Measurements from ENCODE around the gene TNFRSF17.

TNFRSF17 gene

DNA sequence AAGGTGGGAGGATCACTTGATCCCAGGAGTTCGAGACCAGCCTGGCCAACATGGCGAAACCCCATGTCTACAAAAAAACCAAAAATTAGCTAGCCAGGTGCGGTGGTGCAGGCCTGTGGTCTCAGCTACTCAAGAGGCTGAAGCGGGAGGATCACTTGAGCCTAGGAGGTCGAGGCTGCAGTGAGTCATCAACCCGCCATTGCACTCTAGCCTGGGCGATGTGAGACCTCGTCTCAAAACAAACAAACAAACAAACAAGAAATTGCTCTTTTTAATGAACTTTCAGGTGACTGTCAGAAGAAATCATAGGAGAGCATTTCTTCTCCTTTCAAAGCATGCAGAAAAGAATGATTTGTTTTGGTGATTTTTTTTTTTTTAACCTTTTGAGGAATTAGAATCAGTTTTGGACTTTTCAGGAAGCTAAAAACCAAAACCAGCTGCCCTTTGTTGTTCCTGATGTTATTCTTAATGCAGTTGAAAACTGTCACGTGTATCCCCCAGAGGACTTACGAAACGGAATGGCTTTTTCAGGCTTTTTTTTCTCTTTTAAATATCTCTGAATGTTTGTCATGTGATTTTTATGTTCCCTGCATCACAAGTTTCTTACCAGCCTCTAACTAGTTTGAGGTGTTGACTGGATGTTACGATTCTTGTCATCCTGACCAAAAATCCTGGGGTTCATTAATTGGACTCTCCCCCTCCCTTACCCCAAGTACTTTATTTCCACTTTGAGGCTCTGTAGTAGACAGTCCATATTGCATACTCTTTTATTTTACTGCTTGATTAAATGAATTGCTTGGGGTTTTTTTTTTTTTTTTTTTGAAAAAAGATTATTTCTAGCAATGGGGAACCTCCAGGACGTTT, 45.6 kb downstream of the TNFRSF17 start:
- TF ChIP-seq, protein P1, sequence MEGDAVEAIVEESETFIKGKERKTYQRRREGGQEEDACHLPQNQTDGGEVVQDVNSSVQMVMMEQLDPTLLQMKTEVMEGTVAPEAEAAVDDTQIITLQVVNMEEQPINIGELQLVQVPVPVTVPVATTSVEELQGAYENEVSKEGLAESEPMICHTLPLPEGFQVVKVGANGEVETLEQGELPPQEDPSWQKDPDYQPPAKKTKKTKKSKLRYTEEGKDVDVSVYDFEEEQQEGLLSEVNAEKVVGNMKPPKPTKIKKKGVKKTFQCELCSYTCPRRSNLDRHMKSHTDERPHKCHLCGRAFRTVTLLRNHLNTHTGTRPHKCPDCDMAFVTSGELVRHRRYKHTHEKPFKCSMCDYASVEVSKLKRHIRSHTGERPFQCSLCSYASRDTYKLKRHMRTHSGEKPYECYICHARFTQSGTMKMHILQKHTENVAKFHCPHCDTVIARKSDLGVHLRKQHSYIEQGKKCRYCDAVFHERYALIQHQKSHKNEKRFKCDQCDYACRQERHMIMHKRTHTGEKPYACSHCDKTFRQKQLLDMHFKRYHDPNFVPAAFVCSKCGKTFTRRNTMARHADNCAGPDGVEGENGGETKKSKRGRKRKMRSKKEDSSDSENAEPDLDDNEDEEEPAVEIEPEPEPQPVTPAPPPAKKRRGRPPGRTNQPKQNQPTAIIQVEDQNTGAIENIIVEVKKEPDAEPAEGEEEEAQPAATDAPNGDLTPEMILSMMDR (IDR thresholded peaks at IDR 0.05; ENCODE audit: extremely low read depth, missing control alignments), result no peak
- DNase-seq (ENCODE audit: low spot score), result no peak

GRCh38 chr16:12011565-12011964, 46.6 kb downstream of the TNFRSF17 start:
- TF ChIP-seq, protein P1 (IDR thresholded peaks at IDR 0.05; ENCODE audit: extremely low read depth, missing control alignments), result no peak
- no peak for DNase-seq (ENCODE audit: low spot score)

DNA sequence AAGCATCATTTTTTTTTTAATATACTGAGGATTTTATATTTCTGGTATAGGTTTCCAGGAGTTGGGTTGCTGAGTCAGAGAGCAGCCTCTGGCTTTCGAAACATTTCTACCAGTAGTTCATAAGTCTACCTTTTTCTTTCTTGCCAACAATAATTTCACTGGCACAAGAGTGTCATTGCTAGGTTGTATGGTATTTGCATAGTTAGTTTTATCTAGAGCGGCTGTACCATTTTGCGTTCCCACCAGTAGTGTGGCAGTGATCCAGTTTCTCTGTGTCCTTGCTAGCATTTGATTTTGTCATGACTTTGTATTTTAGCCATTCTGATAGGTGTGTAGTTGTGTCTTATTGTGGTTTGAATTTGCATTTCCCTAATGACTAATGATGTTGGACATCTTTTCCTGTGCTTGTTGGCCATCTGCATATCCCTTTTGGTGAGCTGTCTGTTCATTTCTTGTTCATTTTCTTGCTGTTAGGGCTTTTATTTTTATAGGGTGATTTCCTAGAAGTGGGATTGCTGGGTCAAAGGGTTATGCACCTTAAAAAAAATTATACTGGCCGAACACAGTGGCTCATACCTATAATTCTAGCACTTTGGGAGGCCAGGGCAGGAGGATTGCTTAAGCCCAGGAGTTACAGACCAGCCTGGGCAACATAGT, 51.4 kb downstream of the TNFRSF17 start:
- TF ChIP-seq, protein P1 (IDR thresholded peaks at IDR 0.05; ENCODE audit: extremely low read depth, missing control alignments), result no peak
- DNase-seq (ENCODE audit: low spot score), result no peak

GRCh38 chr16:12017558-12017957, 52.5 kb downstream of the TNFRSF17 start:
- TF ChIP-seq, protein P1 (IDR thresholded peaks at IDR 0.05; ENCODE audit: extremely low read depth, missing control alignments), result no peak
- DNase-seq (ENCODE audit: low spot score), result no peak

Measured in GM20000 (cell line).